Fibroblast of pulmonary artery (primary cell): Measurements from ENCODE around the gene MAGI1.
"Not testable (repeated sequence)": the region's sequence is repeated elsewhere in the genome, so short reads cannot be mapped to it uniquely, and the experiment has no call there.

Experiments used
- DNase-seq: peaks from one replicate; pipeline ENCODE4 v3.0.0-alpha.2; 2010; ENCODE audit warnings: low read depth
- H3K4me3 ChIP-seq: replicated peaks from 2 replicates; pipeline ENCODE4 v1.5.1; 2011; ENCODE audit warnings: low read depth, mild to moderate bottlenecking, control low read depth, low read length, moderate library complexity
- TF ChIP-seq, protein P1 (sequence below): IDR thresholded peaks from 2 replicates; pipeline ENCODE4 v1.5.1; 2011; ENCODE audit warnings: mild to moderate bottlenecking, control low read depth, low read length, inconsistent platforms; ENCODE audit errors: missing control alignments

MAGI1 gene

DNA sequence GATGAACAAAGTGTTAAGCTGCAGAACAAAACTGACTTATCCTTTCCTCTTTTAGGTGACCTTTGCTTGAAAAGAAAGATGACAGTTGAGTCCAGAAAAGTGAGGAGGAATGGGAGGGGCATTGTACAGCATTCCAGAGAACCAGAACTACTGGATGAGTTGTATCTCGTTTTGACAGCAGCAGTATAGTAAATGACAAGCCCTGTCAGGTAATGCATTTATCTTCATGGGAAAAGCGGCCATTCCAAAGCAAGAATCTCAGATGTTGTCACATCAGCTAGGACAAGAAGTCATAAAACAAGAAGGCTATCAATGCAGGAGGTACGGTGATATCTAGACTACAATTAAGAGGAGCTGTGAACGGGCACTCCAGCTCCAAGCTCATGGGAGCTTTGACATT, 421.5 kb downstream of the MAGI1 start:
- no peak for DNase-seq
- no peak overlapping the region for H3K4me3 ChIP-seq
- TF ChIP-seq, protein P1, sequence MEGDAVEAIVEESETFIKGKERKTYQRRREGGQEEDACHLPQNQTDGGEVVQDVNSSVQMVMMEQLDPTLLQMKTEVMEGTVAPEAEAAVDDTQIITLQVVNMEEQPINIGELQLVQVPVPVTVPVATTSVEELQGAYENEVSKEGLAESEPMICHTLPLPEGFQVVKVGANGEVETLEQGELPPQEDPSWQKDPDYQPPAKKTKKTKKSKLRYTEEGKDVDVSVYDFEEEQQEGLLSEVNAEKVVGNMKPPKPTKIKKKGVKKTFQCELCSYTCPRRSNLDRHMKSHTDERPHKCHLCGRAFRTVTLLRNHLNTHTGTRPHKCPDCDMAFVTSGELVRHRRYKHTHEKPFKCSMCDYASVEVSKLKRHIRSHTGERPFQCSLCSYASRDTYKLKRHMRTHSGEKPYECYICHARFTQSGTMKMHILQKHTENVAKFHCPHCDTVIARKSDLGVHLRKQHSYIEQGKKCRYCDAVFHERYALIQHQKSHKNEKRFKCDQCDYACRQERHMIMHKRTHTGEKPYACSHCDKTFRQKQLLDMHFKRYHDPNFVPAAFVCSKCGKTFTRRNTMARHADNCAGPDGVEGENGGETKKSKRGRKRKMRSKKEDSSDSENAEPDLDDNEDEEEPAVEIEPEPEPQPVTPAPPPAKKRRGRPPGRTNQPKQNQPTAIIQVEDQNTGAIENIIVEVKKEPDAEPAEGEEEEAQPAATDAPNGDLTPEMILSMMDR: no peak

DNA sequence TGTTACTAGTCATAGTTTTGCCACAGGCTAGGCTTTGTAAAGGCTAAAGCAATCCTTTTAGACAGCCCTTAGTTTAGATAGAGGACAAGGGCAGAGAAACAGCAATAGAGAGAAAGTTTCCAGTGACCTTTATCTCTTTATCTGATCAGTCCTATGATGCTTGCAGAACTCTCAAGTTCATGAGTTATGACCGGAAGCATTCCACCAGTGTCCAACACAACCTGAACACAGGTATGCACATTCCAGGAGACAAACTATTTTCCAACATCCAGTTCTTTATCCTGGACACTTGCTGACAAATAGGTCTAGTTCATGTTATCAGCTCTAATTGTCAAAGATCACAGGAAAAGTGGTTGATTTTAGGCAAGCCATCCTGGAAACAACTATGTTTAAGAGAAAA, 422.2 kb downstream of the MAGI1 start:
- DNase-seq: no peak
- H3K4me3 ChIP-seq: no peak overlapping the region
- TF ChIP-seq, protein P1: no peak

DNA sequence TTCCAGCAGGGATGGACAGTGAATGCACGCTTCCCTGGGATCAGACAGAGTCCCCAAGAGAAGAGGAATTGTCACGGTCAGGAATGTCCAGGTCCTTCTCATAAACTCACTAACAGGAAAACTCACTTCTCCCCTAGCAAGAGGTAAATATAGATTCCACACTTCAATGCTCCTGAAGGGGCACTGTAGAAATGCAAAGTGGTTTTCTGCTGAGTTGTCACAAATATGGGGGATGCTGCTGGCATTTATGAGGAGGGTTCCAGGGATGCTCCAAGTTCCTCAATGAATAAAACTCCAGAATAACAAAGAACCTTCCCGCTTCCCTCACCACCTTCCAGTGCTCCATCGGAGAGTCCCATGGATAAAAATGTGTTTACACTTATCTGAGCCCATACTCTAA, 423.4 kb downstream of the MAGI1 start:
- TF ChIP-seq, protein P1: no peak
- no peak for DNase-seq
- H3K4me3 ChIP-seq: no peak overlapping the region

GRCh38 chr3:65614585-65614984, 424.1 kb downstream of the MAGI1 start:
- TF ChIP-seq, protein P1: no peak
- DNase-seq: no peak
- no peak overlapping the region for H3K4me3 ChIP-seq

DNA sequence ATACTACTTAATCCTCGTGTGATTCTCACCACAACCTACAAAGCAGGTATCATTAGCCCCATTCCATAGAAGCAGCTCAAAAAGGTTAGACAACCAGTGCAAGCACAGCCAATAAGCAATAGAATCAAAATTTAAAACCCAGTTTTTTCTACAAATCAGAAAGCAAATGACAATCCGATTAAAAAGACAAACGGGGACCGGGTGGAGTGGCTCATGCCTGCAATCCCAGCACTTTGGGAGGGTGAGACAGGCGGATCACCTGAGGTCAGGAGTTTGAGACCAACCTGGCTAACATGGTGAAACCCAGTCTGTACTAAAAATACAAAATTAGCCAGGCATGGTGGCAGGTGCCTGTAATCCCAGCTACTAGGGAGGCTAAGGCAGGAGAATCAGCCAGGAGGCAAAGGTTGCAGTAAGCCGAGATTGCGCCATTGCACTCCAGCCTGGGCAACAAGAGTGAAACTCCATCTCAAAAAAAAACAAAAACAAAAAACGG, 430.7 kb downstream of the MAGI1 start:
- not testable (repeated sequence) for DNase-seq

DNA sequence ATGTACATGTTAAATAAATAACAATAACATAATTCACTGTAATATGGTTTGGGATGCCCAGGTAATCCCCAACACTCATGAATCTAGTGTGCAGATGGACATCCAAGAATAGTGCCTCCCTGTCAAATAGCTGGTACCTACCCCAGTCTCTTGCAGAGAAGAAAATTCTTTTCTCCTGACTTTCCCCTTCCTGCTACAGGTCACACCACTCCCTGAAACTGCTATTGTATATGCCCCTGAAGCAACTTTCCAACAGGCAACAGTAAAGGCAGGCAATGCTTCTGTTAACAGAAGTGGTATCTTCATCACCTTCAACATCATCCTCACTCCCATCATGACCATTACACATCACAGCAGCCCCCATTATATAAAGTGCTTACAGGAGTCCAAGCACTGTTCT, 431.6 kb downstream of the MAGI1 start:
- TF ChIP-seq, protein P1: no peak
- DNase-seq: no peak
- H3K4me3 ChIP-seq: no peak overlapping the region

More for the DNA sequence above, 430.7 kb downstream of the MAGI1 start:
- H3K4me3 ChIP-seq: not testable (repeated sequence)

- no peak overlapping the region for H3K4me3 ChIP-seq
- no peak for DNase-seq
- TF ChIP-seq, protein P1: no peak
Measured at GRCh38 chr3:65605876-65606432, 432.8 kb downstream of the MAGI1 start.
